ENCODE data around the gene CTNNA2. TPM values are rescaled to one million over a fixed set of nuclear protein-coding genes. Genes with fewer than 3 reads are reported as not detected.

Gene CTNNA2
- total RNA-seq, 2 donors from 2014 or later = 0.17 to 0.88 TPM

GRCh38 chr2:80053522-80054345 lies 540.9 kb downstream of the CTNNA2 start:
- no peak for TF ChIP-seq CTCF (IDR thresholded peaks at IDR 0.05)

GRCh38 chr2:80054346-80054675 lies 541.5 kb downstream of the CTNNA2 start:
- intact Hi-C loops (cut with DNase I) = no loop called here
- TF ChIP-seq CTCF (IDR thresholded peaks at IDR 0.05) = no peak
- no peak overlapping the region for H3K4me3 ChIP-seq
- no peak overlapping the region for H3K27ac ChIP-seq
- no peak overlapping the region for H3K9ac ChIP-seq (ENCODE audit: low read depth in 2 of 2, low read length in 2 of 2)
- DNase-seq = no peak
- no peaks in the 10 kb centered on the region for H3K4me1 ChIP-seq
- H3K27me3 ChIP-seq = no peaks in the 10 kb centered on the region
- H3K9me3 ChIP-seq = no peaks in the 10 kb centered on the region
- no peaks in the 10 kb centered on the region for H3K36me3 ChIP-seq

More at GRCh38 chr2:80053522-80054345, 540.9 kb downstream of the CTNNA2 start:
- no peak overlapping the region for H3K27ac ChIP-seq
- H3K9ac ChIP-seq (ENCODE audit: low read depth in 2 of 2, low read length in 2 of 2) = no peak overlapping the region
- no peaks in the 10 kb centered on the region for H3K9me3 ChIP-seq
- DNase-seq = no peak
- H3K4me3 ChIP-seq = no peak overlapping the region
- no peaks in the 10 kb centered on the region for H3K36me3 ChIP-seq
- H3K4me1 ChIP-seq = no peaks in the 10 kb centered on the region
- intact Hi-C loops (cut with DNase I) = no loop called here
- H3K27me3 ChIP-seq = no peaks in the 10 kb centered on the region

- intact Hi-C loops (cut with DNase I) = no loop called here
- no peak for TF ChIP-seq CTCF (IDR thresholded peaks at IDR 0.05)
- Histone ChIP-seq H3K36me3 (no peaks in the 10 kb centered on the region), H3K27ac (no peak overlapping the region), H3K9me3 (no peaks in the 10 kb centered on the region), H3K4me1 (no peaks in the 10 kb centered on the region), H3K4me3 (no peak overlapping the region), H3K27me3 (no peaks in the 10 kb centered on the region), H3K9ac (ENCODE audit: low read depth in 2 of 2, low read length in 2 of 2) (no peak overlapping the region)
- no peak for DNase-seq
Measured at GRCh38 chr2:80057956-80058355, 545.1 kb downstream of the CTNNA2 start.

- Histone ChIP-seq H3K9ac (ENCODE audit: low read depth in 2 of 2, low read length in 2 of 2) (no peak overlapping the region), H3K4me1 (no peaks in the 10 kb centered on the region), H3K27me3 (no peaks in the 10 kb centered on the region), H3K4me3 (no peak overlapping the region), H3K27ac (no peak overlapping the region), H3K36me3 (no peaks in the 10 kb centered on the region), H3K9me3 (no peaks in the 10 kb centered on the region)
- TF ChIP-seq CTCF (IDR thresholded peaks at IDR 0.05) = no peak
- intact Hi-C loops (cut with DNase I) = no loop called here
- DNase-seq = no peak
Measured at GRCh38 chr2:80058562-80058961, 545.7 kb downstream of the CTNNA2 start.

- H3K4me3 ChIP-seq = no peak overlapping the region
- TF ChIP-seq CTCF (IDR thresholded peaks at IDR 0.05) = no peak
- no peak overlapping the region for H3K9ac ChIP-seq (ENCODE audit: low read depth in 2 of 2, low read length in 2 of 2)
- no peak overlapping the region for H3K27ac ChIP-seq
- DNase-seq = no peak
- H3K9me3 ChIP-seq = no peaks in the 10 kb centered on the region
- intact Hi-C loops (cut with DNase I) = no loop called here
- no peaks in the 10 kb centered on the region for H3K27me3 ChIP-seq
- no peaks in the 10 kb centered on the region for H3K4me1 ChIP-seq
- no peaks in the 10 kb centered on the region for H3K36me3 ChIP-seq
Measured at GRCh38 chr2:80059447-80059846, 546.6 kb downstream of the CTNNA2 start.

All from colonic mucosa (tissue), 4 donors.